Stimulated activated CD4-positive, alpha-beta T cell treated with anti-CD3 and anti-CD28 coated beads, Interleukin-15, amount 100 ng/mL, for 24 hours (primary cell): ENCODE measurements around the gene TYK2.
"Not testable (repeated sequence)": the region's sequence is repeated elsewhere in the genome, so short reads cannot be mapped to it uniquely, and the experiment has no call there.

Experiments used
- DNase-seq: peaks from one replicate; pipeline ENCODE4 v3.0.0-alpha.2; 2020

TYK2 gene

DNA sequence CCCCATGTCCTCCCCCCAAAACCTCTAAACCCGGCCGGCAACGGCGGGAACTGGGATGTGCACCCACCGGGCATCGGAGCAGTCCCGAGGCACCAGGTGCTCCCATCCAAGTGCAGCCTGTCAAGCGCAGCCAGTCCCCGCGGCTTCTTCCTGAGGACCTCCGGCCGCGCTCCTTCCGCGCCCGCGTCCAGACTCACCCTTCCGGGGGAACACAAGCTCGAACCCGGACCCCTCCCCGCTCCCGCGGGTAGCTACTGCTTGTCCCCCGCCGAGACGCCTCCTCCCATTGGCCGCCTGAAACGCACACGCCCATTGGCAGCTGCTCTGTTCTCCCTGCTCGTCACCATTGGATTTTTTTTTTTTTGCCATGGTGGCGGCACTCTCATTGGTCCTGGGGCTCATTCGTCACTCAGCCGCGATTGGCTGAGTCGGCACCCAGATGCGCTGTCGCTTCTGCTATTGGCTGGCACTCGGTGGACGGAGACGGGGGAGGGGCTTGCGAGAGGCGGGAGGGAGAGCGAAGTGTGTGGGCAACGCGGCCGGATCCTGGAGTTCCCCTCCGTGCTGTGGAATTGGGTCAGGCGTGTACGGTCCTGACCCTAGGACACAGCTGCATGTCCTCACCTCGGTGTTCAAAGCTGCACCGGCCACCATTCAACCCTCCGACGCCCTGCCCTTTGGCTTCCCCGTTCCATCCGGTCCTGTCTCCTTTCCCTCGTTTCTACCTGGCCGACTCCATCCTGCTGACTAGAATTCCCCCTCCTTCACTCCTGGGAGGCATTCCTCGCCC, at the start of gene TYK2:
TYK2 (minus strand) TSS at position 260 of the 790 bp plus-strand sequence. CDS start 2,166 bp downstream, outside the sequence.
- peak; percentile 96 for DNase-seq

DNA sequence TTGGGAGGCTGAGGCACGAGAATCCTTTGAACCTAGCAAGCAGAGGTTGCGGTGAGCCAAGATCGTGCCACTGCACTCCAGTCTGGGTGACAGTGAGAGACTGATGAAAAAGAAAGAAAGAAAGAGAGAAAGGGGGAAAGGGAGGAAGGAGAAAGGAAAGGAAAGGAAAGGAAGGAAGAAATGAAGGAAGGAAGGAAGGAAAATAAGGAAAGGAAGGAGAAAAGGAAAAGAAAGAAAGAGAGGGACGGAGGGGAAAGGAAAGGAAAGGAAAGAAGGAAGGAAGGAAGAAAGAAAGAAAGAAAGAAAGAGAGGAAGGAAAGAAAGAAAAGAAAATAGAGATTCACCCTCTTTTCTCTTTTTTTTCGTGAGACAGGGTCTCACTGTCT, 48.6 kb upstream of the TYK2 start:
- DNase-seq = no peak

DNA sequence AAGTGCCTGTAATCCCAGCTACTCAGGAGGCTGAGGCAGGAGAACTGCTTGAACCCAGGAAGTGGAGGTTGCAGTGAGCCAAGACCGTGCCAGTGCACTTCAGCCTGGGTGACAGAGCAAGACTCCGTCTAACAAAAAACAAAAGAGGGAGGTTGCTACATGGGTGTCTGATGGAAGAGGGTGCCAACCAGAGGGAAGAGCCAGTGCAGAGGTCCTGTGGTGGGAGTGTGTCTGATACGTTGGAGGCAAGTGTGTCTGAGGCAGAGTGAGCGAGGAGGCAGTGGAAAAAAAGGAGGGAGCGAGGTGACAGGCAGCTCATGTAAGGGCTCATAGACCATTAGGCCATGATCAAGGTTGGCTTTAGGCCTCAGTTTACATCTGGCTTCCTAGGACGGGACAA, 46.8 kb upstream of the TYK2 start:
- no peak for DNase-seq

DNA sequence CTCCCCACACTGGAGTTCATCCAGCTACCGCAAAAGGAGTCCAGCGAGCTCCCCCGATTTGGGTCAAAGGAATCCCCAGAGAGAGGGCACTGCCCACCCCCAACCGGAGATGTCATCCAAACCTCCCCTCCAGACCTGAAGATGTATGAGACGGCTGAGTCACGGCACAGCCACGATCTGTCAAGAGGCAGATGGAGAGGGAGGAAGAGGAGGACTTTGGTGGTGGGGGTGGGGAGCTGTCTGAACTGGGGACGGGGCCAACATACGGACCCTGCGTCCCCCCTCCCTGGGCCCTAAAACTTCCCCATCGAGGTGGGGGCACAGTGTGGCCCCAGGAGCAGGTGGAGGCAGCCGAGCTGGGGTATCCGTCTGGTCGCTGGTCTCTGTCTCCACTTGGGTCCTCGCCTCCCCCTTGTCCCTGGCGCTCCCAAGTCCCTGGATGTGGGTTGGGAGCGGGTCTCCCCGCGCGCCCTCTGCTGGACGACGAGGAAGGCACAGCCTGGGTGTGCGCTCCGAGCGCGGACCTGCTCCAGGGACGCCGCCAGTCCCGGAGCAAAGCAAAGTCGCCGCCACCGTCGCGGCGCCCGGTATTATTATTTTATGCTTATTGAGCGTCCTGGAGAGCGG, 43.8 kb upstream of the TYK2 start:
- DNase-seq = peak; percentile 78

DNA sequence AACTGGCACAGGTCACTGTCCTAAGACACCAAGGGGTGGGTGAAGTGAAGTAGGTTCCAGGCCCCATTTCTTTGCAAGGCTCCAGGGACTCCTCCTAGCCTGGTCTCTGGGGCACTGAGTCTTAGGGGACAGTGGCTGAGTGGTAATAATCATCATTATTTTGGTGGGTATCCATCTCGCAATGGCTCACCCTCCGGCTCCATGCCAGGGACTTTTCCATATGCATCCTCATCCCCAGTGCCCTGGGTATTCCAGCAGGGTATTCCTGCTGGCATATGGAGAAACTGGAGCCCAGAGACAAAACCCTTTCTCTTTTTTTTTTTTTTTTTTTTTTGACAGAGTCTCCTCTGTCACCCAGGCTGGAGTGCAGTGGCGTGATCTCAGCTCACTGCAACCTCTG, 42.5 kb upstream of the TYK2 start:
- no peak for DNase-seq

DNA sequence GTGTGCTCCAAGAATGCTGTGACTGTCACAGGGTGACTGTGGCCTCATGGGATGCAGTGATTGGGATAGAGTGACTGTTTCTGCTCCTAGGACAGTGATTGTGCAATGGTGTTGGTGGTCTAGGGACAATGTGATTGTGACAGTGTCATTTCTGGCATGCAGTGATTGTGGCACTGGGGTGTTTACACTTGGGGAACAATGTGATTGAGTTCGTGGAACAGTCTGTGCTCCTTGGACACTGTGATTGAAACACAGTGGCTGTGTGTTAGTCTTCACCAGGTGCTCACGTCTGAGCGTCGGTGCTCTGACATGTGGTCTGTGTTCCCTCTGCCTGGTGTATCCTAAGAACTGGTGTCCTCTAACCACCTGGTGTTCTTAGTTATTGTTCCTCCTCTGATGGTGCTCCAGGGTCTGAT, 41.7 kb upstream of the TYK2 start:
- no peak for DNase-seq

DNA sequence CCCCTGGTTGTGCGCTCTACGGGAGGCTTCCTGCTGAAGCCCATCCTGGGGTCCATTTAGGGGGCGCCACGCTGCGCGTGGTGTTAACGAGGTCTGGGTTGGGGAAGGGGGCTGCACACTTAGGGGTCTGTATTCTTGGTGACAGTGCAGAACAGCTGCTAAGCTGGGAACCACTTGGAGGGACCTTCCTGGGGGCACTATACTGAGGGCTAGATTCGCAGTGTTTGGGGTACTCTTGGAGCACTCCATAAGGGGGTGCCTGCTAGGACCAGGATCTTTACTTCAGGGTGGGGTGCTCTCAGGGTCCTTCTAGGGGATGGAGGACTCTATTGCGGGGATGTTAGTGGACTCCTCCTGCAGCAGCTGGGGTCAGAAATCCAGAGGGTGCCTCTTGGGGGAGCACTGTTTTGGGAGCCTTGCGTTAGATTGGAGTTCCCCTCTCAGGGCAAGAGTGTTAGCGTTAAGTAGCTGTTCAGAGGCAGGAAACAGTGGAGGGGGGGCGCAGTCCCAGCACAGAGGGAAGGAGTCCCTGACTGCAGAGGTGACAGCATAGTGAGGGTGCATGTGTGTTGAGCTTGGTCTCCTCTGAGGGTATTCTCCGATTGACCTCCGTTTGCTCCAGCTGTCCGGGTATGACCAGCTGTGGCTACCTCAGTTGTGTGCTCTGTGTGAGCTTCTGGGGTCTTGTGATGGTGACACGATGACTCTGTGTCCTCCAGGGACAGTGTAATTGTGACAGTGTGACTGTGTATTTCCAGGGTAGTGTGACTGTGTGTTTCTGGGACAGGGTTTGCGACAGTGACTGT, 41.1 kb upstream of the TYK2 start:
- DNase-seq = peak; percentile 34

DNA sequence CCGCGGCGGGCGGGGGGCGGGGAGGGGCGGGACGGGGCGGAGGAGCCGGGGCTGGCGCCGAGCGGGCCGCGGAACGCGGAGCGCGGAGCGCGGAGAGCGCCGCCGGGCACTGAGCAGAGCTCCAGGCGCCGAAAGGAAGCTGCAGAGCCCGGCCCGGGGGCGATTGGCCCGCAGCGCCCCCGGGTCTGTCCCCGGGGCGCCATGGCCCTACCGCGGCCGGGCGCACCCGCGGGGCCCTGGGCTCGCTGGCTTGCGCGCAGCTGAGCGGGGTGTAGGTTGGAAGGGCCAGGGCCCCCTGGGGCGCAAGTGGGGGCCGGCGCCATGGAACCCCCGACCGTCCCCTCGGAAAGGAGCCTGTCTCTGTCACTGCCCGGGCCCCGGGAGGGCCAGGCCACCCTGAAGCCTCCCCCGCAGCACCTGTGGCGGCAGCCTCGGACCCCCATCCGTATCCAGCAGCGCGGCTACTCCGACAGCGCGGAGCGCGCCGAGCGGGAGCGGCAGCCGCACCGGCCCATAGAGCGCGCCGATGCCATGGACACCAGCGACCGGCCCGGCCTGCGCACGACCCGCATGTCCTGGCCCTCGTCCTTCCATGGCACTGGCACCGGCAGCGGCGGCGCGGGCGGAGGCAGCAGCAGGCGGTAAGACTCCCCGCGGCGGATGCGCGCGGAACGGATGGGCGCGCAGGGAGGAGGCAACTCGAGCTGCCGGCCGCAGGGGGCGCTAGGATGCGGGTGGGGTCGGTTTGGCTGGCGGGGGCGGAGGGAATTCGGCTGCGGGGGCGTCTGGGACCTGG, 40.3 kb upstream of the TYK2 start, which contains the start of gene PDE4A:
PDE4A (plus strand) TSS at position 95 of the 796 bp plus-strand sequence; CDS start at position 322, 227 bp downstream.
- DNase-seq = peak; percentile 74

DNA sequence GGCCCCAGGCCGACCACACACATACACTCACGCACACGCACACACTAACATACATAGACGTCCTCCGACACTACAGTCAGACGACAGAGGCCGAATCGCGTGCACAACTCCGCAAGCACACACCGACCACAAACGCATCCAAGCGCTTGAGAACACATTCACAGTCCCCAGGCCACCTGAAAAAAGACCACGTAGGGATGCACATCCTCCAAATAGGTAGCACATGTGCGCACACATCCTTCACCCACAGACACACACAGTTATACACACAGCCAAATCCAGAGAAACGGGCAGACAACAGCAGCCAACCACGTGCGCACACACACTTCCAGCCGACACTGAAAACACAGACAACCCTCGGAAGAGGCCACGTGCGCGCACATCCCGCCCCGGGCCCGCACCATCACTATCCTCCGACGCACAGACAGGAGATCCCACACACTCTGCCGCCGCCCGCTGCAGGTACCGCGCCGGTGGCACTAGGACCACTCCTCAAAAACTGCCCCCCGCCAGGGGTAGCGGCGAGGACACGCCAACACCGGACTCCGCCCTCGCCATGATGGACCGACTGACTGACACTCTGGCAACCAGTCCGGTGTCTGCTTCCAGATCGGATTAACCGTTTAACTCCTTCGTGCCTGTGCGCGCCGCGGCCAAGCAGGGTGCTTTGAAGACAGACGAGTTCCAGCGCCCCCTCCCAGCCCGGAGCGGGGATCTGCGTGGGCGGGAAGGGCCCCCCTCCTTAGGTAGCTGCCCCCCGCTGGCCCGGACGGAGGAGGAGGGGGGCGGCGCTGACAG, 39.5 kb upstream of the TYK2 start:
- DNase-seq = peak; percentile 63

DNA sequence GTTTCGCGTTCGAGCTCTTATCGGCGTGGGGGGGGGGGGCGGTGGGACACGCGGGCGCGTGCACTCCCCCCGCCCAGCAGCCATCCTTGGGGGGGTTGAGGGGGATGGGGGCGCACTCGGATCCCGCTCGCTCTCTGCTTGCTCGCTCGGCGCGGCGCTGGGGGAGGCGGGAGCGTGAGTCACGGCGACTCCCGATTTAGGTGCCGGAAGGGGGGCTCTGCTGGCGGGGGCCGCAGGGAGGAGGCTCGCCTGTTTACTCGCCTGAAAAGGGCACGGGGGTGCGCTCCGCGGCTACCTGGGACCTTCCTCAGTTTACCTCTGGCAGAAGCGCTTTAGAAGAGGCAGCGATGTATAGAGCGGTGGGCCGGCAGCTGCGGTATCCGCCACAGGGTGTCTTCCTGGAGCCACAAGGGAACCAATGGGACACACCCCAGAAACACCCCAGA, 38.9 kb upstream of the TYK2 start:
- DNase-seq = peak; percentile 48

DNA sequence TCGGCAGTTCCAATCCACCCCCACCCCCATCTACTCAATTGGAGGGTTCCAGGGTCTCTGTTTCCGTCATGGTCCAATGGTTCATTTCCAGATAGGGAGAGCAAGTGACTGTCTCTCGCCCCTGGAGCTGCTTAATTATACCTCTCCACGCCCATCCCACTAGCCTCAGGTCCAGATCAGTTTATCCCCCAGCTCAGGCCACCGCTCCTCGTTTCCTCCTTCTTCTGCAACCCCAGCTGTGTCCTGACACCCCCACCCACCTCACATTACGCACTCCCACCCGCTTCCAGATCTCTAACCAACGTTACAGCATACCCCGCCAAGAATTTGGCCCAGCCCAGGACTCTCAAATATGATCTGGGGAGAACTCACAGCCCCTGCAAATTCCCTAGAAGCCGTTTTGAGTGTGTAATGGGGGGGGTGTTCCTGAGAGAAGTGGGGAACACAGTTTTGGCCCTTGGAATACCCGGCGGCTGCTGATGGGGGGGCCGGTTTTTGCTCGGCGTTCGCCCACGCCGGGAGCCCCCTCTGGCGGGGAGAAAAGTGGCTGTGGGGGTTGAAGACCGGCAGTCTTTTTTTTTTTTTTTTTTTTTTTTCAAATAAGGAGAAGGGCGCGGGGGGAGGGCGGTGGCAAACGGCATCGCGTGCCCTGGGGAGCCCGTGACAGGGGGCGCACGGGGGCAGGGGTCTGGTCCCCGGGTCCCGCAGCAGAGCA, 38.3 kb upstream of the TYK2 start:
- DNase-seq = no peak

DNA sequence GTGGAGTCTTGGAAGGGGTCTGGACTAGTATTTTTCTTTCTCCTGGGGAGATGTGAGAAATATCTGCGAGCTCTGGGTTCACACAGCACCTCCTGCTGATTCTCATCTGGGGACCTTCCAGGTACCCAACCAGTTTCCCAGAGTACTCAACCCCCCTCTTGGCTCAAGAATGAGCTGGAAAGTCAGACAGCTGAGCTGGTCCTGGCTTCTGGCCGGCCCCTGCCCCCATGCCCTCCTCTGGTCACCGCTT, 37.8 kb upstream of the TYK2 start:
- no peak for DNase-seq

DNA sequence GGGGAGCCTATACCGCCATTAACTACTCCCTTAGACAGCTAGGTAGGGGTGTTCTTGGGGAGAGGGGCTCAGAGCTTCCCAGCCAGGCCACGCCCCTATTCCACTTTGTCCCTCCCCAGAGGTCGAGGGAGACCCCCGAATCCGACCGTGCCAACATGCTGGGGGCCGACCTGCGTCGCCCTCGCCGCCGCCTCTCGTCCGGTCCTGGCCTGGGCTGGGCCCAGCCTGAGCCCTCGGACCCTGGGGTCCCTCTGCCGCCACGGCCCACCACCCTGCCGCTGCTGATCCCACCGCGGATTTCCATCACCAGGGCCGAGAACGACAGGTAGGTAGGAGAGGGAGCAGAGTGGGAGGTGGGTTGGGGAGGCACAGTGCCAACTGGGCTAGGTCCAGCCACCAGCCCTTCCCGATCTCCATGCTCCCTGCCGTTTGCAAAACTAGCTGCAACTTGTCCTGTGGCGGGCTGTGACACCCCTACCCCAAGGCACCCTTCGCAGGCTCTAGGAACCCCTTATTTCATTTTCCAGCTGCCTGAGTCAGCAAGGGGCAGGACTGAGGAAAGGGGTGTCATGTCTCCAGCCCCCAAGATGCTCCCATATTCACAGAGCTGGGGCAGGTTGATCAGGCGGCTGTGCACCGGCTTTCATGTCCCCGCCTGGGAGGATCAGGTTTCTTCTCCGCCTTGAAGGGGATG, 37.3 kb upstream of the TYK2 start:
- no peak for DNase-seq

DNA sequence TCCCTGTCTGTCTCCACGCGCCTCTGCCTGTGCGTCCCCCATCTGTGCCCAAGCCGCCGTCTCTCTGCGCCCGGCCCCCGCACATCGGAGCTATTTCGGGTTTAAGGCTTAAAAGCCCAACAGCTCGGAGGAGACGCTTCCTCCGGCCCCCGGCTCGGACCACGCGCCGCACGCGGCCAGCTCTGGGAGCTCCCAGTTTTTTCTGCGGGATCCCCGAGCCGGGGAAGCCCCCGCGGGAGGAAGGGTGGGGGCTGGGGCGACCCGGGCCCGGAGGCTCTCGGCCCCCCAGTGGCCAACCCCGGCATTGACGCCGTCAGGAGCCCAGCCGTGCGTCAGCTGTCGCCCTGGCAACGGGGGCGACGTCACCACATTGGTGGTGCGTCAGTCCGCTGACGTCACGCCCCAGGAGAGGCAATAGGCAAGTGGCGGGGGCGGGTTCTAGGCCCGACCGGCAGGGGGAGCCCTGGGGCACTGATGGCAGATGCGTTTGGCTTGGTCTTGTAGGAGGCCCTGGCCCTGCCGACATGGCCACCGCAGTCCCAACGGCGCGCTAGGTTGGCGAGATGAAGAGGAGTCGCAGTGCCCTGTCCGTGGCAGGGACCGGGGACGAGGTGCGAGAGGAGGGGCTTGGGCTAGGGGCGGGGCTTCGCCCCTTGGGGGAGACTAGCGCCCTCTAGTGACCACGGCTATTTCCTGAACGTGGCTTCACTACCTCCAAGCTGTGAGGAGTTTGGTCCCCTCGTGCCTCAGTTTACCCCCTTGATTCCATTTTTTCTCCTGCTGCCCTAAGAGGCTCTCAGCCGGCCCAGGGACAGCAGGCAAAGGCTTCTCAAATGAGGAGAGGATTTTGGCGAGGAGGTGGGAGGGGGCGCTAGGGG, 36.2 kb upstream of the TYK2 start:
- DNase-seq = peak; percentile 93

DNA sequence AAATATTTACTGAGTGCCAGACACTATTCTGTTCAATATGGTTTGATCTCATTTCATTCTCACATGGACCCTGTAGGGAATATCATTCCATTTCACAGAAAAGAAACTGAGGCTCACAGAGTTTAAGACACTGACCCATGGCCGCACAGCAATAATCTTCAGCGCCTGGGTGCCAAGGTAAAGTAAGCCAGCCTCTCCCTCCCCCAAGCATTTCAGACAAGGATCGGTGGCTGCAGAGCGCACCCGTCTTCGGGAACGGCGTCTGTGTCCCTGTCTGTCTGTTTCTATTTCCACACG, 35.7 kb upstream of the TYK2 start:
- no peak for DNase-seq

DNA sequence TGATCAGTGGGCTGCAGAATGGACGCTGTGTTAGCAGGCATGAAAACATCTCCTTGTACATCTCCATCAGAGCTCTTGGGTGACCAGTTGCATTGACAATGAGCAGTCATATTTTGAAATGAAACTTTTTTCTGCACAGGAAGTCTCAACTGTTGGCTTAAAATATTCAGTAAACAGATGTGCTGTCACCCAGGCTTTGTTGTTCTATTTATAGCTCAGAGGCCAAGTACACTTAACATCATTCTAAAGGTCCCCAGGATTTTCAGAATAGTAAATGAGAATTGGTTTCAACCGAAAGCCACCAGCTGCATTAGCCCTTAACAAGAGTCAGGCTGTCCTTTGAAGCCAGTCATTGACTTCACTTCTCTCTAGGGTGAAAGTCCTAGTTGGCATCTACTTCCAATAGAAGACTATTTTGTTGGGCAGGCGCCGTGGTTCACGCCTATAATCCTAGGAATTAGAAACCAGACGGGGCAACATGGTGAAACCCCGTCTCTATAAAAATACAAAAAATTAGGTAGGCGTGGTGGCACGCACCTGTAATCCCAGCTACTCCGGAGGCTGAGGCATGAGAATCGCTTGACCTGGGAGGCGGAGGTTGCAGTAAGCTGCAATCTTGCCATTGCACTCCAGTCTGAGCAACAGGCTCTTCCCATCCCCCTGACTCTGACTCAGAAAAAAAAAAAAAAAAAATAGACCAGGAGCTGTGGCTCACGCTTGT, 32.0 kb upstream of the TYK2 start:
- no peak for DNase-seq

DNA sequence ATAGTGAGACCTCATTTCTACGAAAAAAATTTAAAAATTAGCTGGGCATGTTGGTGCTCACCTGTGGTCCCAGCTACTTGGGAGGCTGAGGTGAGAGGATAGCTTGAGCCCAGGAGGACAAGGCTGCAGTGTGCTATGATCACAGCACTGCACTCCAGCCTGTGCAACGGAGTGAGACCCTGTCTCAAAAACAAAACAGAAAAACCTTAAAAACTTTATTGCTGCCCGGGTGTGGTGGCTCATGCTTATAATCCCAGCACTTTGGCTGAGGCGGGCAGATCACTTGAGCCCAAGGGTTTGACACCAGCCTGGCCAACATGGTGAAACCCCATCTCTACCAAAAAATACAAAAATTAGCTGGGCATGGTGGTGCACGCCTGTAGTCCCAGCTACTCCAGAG, 30.9 kb upstream of the TYK2 start:
- not testable (repeated sequence) for DNase-seq

DNA sequence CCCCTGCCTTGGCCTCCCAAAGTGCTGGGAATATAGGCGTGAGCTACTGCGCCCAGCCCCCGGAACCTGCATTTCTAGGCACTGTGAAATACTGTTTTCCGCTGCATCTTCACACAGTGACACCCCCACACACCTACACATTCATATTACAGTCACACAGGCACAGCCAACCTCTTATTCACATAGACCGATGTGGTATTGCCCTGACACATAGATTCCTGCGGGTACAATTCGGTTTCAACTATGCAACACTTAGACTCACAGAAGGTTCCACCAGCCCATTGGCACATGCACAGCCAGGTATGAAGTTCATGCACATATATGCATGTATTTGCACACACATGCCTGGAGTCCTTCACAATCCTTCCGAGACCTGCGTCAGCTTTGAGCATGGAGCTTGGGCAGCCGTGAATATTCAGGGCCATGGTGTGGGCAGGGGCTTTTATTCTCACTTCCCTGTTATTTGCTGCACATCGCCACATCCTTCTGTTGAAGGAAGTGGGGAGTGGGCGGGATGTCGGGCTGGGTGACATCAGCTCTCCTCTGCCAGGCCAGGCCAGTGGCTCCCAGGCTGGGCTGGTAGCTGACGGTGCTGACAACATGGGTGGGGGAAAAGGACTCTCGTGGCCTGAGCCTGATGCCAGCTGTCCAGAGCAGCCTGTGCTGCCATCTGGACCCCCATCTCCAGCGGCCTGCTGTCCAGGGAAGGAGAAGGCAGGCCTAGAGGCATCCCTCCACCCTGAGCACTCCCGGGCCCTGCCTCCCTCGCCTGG, 28.3 kb upstream of the TYK2 start:
- peak; percentile 80 for DNase-seq
